DND-41 (cell line): ENCODE results near the gene ADAMTSL5.

ENCODE experiments used
- ATAC-seq: fragments of 200-7000 bp; cut with Tn5 transposase; 3 replicates; pipeline ENCODE4 v1.9.1; 2021; ENCODE audit warnings: low read depth; ENCODE audit not compliant: insufficient read depth
- DNase-seq: peaks from one replicate; pipeline ENCODE4 v3.0.0-alpha.2; 2020
- H2AFZ ChIP-seq: 2 replicates; pipeline ENCODE4 v1.6.0; 2012; ENCODE audit warnings: low read depth, low read length
- H3K27ac ChIP-seq: 2 replicates; pipeline ENCODE4 v1.5.1; 2012; ENCODE audit warnings: low read length, inconsistent platforms
- H3K27me3 ChIP-seq: fragments of 200-600 bp; sonication (generic); 2 replicates; pipeline ENCODE4 v1.6.0; 2012; ENCODE audit warnings: low read length, mild to moderate bottlenecking, inconsistent platforms; ENCODE audit not compliant: insufficient read depth, poor library complexity
- H3K36me3 ChIP-seq: 2 replicates; pipeline ENCODE4 v1.5.1; 2012; ENCODE audit warnings: low read length, inconsistent platforms; ENCODE audit not compliant: insufficient read depth
- H3K4me1 ChIP-seq: 2 replicates; pipeline ENCODE4 v1.5.1; 2012; ENCODE audit warnings: mild to moderate bottlenecking, low read length; ENCODE audit not compliant: insufficient read depth
- H3K4me2 ChIP-seq: 2 replicates; pipeline ENCODE4 v1.6.0; 2012; ENCODE audit warnings: mild to moderate bottlenecking, moderate library complexity, low read length, inconsistent platforms; ENCODE audit not compliant: insufficient read depth
- H3K4me3 ChIP-seq, 2 experiments: fragments of 200-600 bp in 1 of 2; shearing (Covaris generic) in 1 of 2; 2 replicates each; pipeline ENCODE4 v1.5.1; 2012 to 2016; ENCODE audit warnings: inconsistent platforms in 2 of 2, low read length in 2 of 2, mild to moderate bottlenecking in 2 of 2, low read depth in 1 of 2, moderate library complexity in 1 of 2
- H3K79me2 ChIP-seq: 2 replicates; pipeline ENCODE4 v1.6.0; 2012; ENCODE audit warnings: low read length, inconsistent platforms; ENCODE audit not compliant: insufficient read depth
- H3K9ac ChIP-seq: 2 replicates; pipeline ENCODE4 v1.6.0; 2012; ENCODE audit warnings: low read depth, mild to moderate bottlenecking, inconsistent platforms, low read length, moderate library complexity
- H3K9me3 ChIP-seq: 2 replicates; pipeline ENCODE4 v1.5.1; 2012; ENCODE audit warnings: low read length, moderate library complexity, mild to moderate bottlenecking, inconsistent platforms; ENCODE audit not compliant: insufficient read depth, severe bottlenecking
- H4K20me1 ChIP-seq: 2 replicates; pipeline ENCODE4 v1.6.0; 2012; ENCODE audit warnings: low read length; ENCODE audit not compliant: insufficient read depth
- EZH2 ChIP-seq: IDR thresholded peaks from 3 replicates; pipeline ENCODE4 v1.6.1; 2012; ENCODE audit warnings: borderline replicate concordance, low read depth, mild to moderate bottlenecking, moderate library complexity, low read length, inconsistent platforms; ENCODE audit not compliant: severe bottlenecking
- TF ChIP-seq, protein P1 (sequence below): IDR thresholded peaks from 2 replicates; pipeline ENCODE4 v1.5.1; 2012; ENCODE audit warnings: borderline replicate concordance, low read length, moderate library complexity, mild to moderate bottlenecking; ENCODE audit not compliant: poor library complexity, severe bottlenecking; ENCODE audit errors: extremely low read depth

Gene ADAMTSL5

GRCh38 chr19:1469255-1470054 lies 43.4 kb downstream of the ADAMTSL5 start:
- Histone ChIP-seq H3K9ac (no peak overlapping the region), H3K36me3 (peaks cover 2% of the 10 kb centered on the region; the same call in 1 of the 2 replicates), H3K4me2 (no peak overlapping the region), H3K4me1 (peaks cover 23% of the 10 kb centered on the region), H3K79me2 (peaks cover 5% of the 10 kb centered on the region; the same call in 1 of the 2 replicates), H3K27me3 (no peaks in the 10 kb centered on the region), H3K27ac (no peak overlapping the region), H4K20me1 (peaks cover 67% of the 10 kb centered on the region), H2AFZ (no peak overlapping the region), H3K9me3 (no peaks in the 10 kb centered on the region), H3K4me3 (no peak overlapping the region)
- no peak for DNase-seq
- TF ChIP-seq, protein P1, sequence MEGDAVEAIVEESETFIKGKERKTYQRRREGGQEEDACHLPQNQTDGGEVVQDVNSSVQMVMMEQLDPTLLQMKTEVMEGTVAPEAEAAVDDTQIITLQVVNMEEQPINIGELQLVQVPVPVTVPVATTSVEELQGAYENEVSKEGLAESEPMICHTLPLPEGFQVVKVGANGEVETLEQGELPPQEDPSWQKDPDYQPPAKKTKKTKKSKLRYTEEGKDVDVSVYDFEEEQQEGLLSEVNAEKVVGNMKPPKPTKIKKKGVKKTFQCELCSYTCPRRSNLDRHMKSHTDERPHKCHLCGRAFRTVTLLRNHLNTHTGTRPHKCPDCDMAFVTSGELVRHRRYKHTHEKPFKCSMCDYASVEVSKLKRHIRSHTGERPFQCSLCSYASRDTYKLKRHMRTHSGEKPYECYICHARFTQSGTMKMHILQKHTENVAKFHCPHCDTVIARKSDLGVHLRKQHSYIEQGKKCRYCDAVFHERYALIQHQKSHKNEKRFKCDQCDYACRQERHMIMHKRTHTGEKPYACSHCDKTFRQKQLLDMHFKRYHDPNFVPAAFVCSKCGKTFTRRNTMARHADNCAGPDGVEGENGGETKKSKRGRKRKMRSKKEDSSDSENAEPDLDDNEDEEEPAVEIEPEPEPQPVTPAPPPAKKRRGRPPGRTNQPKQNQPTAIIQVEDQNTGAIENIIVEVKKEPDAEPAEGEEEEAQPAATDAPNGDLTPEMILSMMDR = no peak
- TF ChIP-seq EZH2 = no peak
- ATAC-seq = no peak

GRCh38 chr19:1468821-1469254 lies 44.0 kb downstream of the ADAMTSL5 start:
- Histone ChIP-seq H3K4me1 (peaks cover 23% of the 10 kb centered on the region), H3K27ac (no peak overlapping the region), H3K27me3 (no peaks in the 10 kb centered on the region), H4K20me1 (peaks cover 61% of the 10 kb centered on the region), H3K4me2 (no peak overlapping the region), H3K4me3 (no peak overlapping the region), H3K79me2 (peaks cover 5% of the 10 kb centered on the region; the same call in 1 of the 2 replicates), H3K36me3 (no peaks in the 10 kb centered on the region), H3K9me3 (no peaks in the 10 kb centered on the region), H2AFZ (no peak overlapping the region), H3K9ac (no peak overlapping the region)
- TF ChIP-seq, protein P1 = no peak
- TF ChIP-seq EZH2 = no peak
- ATAC-seq = no peak
- no peak for DNase-seq

- no peak overlapping the region for H3K4me3 ChIP-seq
- ATAC-seq = no peak
Measured at GRCh38 chr19:1468274-1468820, 44.5 kb downstream of the ADAMTSL5 start.

More at GRCh38 chr19:1468274-1468820, 44.5 kb downstream of the ADAMTSL5 start:
- Histone ChIP-seq H3K4me2 (no peak overlapping the region), H2AFZ (no peak overlapping the region), H4K20me1 (peaks cover 56% of the 10 kb centered on the region), H3K9ac (no peak overlapping the region), H3K79me2 (peaks cover 5% of the 10 kb centered on the region; the same call in 1 of the 2 replicates), H3K9me3 (no peaks in the 10 kb centered on the region), H3K36me3 (no peaks in the 10 kb centered on the region), H3K27ac (no peak overlapping the region), H3K27me3 (no peaks in the 10 kb centered on the region), H3K4me1 (peaks cover 23% of the 10 kb centered on the region)
- no peak for TF ChIP-seq EZH2
- TF ChIP-seq, protein P1 = no peak
- no peak for DNase-seq
